Memory B cell (primary cell): ENCODE results near the gene SYCN.

Source experiments
- ATAC-seq: fragments of 150-1000 bp; cut with Tn5 transposase; 2 replicates; pipeline ENCODE4 v1.10.0; 2021; ENCODE audit warnings: low read depth, mild to moderate bottlenecking, moderate library complexity
- DNase-seq, 2 donors: peaks; one replicate each; pipeline ENCODE4 v3.0.0; 2022; ENCODE audit warnings: low spot score in 2 of 2
- H3K27ac Mint-ChIP-seq: one replicate; pipeline ENCODE4 v1.8.0; 2022; ENCODE audit warnings: mild to moderate bottlenecking, moderate library complexity, mixed read lengths
- H3K27me3 Mint-ChIP-seq: one replicate; pipeline ENCODE4 v1.8.0; 2022; ENCODE audit warnings: mixed read lengths
- H3K36me3 Mint-ChIP-seq: one replicate; pipeline ENCODE4 v1.8.0; 2022; ENCODE audit warnings: mild to moderate bottlenecking, mixed read lengths
- H3K4me1 Mint-ChIP-seq: one replicate; pipeline ENCODE4 v1.8.0; 2022; ENCODE audit warnings: mixed read lengths
- H3K4me3 Mint-ChIP-seq: one replicate; pipeline ENCODE4 v1.8.0; 2022; ENCODE audit warnings: mild to moderate bottlenecking, moderate library complexity, mixed read lengths
- H3K9me3 Mint-ChIP-seq: one replicate; pipeline ENCODE4 v1.8.0; 2022; ENCODE audit warnings: mixed read lengths

Gene SYCN

GRCh38 chr19:39155114-39155700, 48.9 kb downstream of the SYCN start:
- ATAC-seq, result no peak
- peaks cover 9% of the 10 kb centered on the region for H3K36me3 Mint-ChIP-seq

GRCh38 chr19:39154629-39155100, 49.4 kb downstream of the SYCN start:
- H3K27ac Mint-ChIP-seq, result no peak overlapping the region
- H3K4me1 Mint-ChIP-seq, result peaks cover 18% of the 10 kb centered on the region
- peaks cover 9% of the 10 kb centered on the region for H3K36me3 Mint-ChIP-seq
- ATAC-seq, result no peak
- H3K9me3 Mint-ChIP-seq, result no peaks in the 10 kb centered on the region
- H3K4me3 Mint-ChIP-seq, result no peak overlapping the region
- DNase-seq, result no peak
- H3K27me3 Mint-ChIP-seq, result no peaks in the 10 kb centered on the region

More at GRCh38 chr19:39155114-39155700, 48.9 kb downstream of the SYCN start:
- H3K27ac Mint-ChIP-seq, result no peak overlapping the region
- H3K9me3 Mint-ChIP-seq, result no peaks in the 10 kb centered on the region
- H3K27me3 Mint-ChIP-seq, result no peaks in the 10 kb centered on the region
- no peak overlapping the region for H3K4me3 Mint-ChIP-seq
- peaks cover 19% of the 10 kb centered on the region for H3K4me1 Mint-ChIP-seq
- DNase-seq, result no peak

- H3K4me3 Mint-ChIP-seq, result no peak overlapping the region
- H3K36me3 Mint-ChIP-seq, result peaks cover 9% of the 10 kb centered on the region
- no peak overlapping the region for H3K27ac Mint-ChIP-seq
- no peaks in the 10 kb centered on the region for H3K27me3 Mint-ChIP-seq
- no peak for DNase-seq
- no peaks in the 10 kb centered on the region for H3K9me3 Mint-ChIP-seq
- H3K4me1 Mint-ChIP-seq, result peaks cover 18% of the 10 kb centered on the region
- ATAC-seq, result no peak
Observed at GRCh38 chr19:39154100-39154628, 49.9 kb downstream of the SYCN start.
